GM18517 (cell line): ENCODE data around the gene RNF181.
"Not testable (repeated sequence)": the region's sequence is repeated elsewhere in the genome, so short reads cannot be mapped to it uniquely, and the experiment has no call there.

ENCODE experiments used
- ATAC-seq: cut with Tn5 transposase; IDR thresholded peaks from one replicate; pipeline ENCODE4 v1.9.1; 2021; ENCODE audit warnings: mild to moderate bottlenecking, moderate library complexity; ENCODE audit not compliant: unreplicated experiment

RNF181 gene

DNA sequence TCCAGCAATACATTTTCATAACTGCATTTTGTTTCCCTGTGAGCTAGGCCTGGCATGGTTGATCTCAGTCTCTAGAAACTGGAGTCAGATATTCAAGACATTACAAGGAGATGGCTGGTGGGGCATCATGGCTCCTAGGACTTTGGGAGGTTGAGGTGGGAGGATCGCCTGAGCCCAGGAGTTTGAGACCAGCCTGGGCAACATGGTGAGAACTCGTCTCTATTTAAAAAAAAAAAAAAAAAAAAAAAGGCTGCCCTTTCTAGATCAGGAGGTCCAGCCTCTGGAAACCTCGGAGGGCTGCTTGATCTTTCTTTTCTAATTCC lies 18.5 kb upstream of the RNF181 start:
- no peak for ATAC-seq

DNA sequence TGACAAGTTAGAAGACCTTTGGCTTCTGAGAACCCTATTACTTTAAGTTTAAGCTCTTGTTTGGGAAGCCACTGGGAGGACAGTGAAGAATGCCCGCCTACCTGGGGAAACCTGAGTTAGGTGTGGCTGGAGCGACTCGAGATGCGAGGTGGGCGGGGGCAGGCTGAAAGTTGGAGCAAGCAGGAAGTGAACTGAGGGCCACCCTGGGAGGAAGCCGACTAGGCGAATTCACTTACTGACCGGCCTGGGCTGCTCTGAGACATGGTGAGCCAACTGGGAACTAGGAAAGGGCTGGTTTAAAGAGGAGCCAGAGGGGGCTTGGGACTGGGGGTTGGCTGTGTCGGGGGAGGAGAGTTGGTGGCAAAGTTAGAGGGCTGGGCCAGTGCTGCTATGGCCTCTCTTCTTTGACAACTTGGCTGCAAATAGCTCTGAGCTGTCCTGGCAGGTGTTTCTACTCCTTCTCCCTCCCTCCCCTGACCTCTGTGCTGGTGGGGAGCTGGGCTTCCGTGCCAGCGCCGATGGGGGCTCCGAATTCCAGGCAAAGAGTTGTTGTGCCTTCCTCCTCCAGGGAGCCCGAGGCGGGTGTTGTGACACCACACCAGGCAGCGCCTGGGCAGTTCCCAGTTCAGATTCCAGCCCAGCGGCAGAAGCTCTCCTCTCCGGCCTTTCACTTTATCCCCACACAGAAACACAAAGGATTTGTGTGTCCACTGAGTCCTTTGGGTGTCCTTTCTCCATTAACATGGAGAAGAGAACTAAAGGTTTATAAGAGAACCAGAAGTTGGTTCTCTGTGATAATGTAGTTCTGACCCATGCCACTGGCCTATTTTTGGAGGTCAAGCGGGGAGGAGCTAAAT lies 17.9 kb upstream of the RNF181 start, which contains the start of gene VAMP8:
TSS of gene VAMP8 (plus strand) at position 201 of the 857 bp plus-strand sequence. CDS start at position 262, 61 bp downstream.
- ATAC-seq: peak; percentile 54

DNA sequence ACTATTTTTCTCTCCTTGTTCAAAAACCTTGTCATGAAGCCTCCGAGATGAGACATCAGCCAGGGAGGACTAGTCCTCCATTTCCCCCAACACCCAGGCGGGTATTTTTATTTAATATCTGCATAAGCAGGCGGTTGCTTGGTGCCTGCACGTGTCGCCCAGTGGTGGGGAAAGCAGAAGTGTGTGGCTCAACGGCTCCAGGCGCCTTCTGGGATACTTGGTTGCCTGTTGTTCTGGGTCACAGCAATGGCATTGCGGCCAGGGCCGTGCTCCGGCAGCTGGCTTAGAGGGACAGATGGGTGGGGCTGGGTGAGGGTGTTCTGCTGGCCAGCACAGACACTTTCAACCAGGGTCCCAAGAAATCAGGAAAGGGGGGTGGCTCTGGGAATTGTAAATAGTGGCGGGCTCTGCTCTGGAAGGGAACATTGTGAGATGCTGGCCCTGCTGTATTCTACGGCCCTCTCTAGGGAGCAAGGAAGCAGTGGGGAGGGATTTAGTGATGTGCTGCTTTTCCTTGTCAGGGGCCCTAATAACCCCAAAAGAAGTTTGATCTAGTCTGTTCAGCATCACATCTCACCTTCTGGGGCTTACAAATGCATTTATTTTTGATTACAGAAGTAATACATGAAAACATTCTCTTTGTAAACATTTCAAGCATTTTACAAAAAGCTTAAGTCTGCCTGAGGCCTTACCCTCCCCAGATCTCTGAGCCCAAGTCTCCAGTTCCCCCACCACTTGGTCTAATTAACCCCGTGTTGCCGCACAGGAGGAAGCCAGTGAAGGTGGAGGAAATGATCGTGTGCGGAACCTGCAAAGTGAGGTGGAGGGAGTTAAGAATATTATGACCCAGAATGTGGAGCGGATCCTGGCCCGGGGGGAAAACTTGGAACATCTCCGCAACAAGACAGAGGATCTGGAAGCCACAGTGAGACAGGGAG lies 17.0 kb upstream of the RNF181 start:
- ATAC-seq: peak; percentile 30

DNA sequence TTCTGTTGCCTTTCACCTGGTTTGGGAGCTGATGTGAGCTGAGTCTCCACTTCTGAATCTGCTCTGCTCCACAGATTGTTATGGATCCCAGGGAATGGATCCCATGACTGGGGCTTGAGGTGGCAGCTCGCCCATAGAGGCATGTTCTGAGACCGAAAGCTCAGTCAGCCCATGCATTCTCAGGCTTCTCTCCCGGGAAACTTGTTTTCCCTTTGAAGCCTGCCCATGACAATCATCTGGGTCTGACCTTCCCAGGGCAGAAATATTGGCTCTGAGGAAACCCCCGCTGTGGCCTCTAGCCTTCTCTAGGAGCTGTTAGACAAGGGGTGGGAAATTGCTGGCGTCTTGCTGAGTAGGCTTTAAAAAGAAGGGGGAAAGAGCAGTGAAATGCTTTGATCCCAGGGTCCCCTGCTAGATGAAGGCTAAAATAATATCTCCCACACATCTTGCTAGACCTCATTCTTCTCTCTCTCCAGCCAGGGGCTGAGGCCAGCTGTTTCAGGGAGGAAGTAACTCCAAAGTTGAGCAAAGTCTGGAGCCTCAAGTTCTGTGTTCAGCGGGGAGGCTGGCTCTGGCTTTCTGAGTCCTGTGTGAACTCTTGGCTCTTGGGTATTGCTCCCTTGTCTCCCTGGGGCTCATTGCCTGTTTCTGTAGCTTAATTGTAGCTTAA lies 16.1 kb upstream of the RNF181 start:
- ATAC-seq: no peak

DNA sequence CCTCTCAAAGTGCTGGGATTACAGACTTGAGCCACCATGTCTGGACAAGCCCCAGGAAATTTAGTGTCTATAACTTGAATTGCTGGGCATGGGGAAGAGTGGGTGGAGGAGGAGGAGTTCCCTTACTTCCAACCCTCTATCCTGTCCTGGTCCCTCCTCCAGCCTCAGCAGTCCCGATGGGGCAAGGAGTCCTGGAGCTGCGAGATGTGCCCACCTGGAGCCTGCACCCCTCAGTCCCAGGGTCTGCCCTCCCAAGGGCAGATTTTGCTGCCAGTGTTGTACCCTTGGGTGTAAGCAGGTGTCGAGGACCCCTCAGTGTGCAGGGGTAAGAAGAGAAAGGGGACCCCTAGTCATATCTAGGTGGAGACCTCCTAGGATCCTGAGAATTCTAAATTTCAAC lies 15.3 kb upstream of the RNF181 start:
- no peak for ATAC-seq

DNA sequence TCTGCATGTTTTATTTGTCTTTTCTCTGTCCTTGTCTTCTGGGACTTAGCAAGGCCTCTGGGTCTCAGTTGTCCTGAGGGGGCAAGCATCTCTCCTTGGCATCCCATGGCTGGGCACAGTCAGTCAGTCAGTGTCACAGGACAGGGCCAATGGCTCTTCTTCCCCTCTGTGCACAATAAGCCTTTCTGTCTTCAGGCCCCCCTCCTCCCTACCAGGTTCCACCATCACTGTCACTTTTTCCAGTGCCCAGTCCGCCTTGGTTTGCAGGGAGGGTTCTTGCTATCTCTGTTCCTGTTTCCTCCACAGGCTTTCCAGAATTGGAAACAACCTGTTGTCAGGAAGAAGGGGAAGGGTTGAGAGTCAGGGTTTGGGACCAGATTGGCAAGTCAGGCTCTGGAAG lies 13.1 kb upstream of the RNF181 start:
- ATAC-seq: no peak

DNA sequence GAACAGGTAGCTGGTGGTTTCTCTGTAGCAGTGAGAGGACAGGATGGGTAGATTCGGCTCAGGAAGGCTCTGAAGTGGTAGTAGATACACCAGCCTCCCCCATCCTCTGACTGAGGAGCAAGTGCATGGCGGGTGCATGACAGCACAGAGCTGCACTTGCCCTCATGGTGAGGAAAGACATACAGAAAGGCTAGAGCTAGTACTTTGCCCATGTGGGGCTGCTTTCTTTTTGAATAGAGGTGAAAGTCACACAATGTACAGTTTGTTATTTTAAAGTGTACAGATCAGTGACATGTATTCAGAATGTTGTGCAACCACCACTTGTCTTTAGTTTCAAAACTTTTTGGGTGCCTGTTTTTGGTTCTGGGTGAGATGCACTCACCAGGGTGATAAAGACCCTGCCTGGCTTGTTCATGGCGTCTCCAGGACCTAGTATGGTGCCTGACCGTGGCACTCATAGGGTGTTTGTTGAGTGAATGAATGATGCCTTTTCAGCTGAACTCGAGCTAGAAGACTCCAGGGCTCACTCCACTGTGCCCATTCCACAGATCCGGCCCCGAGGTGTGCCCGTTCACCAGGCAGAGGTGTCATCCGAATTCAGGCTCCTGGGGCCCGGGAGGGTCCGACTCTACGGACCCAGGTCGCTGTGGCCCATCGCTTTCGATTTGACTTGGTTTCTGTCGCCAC lies 11.7 kb upstream of the RNF181 start:
- ATAC-seq: no peak

DNA sequence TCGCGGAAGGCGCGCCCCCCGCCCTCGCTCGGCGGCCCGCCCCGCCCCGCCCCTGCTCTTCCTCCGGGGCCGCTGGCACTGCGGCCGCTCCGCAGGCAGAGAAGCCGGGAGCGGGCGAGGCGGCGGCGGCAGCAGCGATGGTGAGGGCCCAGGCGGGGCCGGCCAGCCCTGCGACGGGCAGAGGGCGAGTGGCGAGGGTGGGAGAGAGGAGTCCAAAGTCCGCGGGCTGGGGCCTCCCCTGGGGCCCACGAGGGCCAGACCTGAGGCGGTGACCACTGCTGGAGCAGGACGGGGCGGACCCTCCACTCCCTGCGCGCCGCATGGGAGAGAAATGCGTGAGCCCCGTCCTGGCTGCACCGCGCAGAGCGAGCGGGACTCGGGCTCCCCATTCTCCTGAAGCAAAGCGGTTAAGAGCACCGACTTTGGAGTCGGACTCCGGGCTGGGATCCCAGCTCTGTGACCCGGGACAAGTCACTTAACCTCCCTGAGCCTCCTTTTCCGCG lies 11.1 kb upstream of the RNF181 start, which contains the start of gene VAMP5:
TSS of gene VAMP5 (plus strand) at position 78 of the 503 bp plus-strand sequence. CDS start at position 138, 60 bp downstream.
- ATAC-seq: peak; percentile 56

DNA sequence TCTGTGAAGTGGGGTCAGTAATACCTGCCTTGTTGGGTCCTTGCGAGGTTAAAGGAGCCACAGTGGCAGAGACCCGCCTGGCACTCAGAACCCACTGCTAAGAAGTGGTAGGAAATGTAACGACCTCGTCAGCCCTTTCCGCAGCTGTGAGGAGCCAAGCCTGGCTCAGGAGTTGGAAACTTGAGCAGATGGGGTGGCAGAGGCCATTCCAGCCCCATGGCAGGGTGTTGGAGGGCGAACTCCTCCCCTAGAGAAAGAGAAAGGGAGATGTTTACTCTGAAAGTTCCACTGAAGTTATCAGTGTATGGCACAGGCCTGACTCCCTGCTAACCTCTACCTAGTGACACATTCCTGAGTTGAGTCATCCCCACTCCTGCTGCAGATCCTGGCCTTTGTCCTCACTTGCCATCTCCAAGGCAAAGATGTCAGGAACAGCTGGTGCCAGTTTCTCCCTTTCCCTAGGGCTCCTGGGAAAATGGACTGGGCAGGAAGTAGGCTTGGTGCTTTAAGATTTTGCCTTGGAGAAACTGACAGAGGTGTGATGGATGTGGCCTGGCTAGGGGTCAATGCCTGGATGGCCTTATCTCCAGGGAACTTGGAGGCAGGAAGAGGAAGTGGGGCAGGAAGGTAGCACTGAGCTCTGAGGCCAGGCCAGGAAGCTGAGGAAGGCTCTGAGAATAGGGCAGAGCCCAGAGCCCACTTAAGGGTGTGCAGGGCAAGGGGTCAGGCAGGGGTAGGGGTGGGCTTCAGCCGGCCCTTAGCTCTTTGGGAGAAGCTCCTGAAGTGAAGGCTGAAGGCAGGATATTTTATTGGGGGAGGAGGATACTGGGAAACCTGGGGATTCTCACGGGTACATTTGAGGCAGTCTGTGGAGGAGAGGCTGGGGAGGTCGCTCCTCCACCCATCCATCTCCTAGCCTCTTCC lies 10.4 kb upstream of the RNF181 start:
- peak; percentile 44 for ATAC-seq

DNA sequence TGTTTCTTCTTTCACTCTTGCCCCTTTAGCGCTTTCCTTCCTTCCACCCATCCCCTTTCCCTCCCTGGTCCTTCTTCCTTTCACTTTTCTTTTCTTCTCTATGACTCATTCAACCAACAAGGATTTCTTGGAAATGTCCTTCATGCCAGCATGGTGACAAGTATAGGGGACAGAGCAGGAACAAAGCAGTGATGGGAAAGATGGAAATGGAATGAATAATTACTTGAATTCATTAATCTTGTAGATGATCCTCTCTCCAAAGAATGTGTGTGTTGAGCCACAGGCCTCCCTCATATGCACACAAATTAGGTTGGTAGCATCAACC lies 9.8 kb upstream of the RNF181 start:
- no peak for ATAC-seq

DNA sequence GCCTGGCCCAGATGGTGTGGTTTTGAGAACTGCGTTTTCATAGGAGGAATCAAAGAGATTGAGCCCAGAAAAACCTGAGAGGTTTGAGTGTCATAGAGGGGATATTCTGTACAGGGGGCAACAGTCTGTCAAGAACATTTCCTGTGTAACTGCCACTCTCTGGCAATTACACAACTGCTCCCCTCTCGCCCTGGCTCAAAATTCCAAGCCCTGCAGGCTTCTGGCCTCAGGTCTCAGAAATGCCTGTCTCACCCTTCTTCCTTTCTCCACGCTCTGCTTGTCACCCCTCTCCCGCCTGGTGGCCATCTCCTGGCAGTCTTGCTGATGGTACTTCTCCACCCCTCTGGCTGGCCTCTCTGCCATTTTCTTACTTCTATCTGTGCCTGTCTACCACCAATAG lies 7.3 kb upstream of the RNF181 start:
- ATAC-seq: no peak

DNA sequence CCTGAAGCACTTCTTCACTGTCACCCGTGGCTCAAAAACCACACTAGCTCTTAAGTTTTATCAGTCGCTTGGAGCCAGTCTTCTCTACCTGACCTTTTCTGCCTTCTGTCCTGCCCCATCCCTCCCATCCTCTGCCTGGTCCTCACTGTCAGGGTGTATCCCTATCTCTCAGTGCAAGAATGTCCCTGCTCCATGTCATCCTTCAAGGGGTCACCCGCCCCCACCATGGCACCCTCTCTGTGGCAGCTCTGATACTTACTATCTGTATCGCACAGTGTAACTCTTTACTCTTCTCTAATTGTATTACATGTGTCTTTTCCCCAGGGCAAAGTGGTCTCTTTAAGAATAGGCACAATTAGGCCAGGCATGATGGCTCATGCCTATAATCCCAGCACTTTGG lies 6.9 kb upstream of the RNF181 start:
- ATAC-seq: no peak

DNA sequence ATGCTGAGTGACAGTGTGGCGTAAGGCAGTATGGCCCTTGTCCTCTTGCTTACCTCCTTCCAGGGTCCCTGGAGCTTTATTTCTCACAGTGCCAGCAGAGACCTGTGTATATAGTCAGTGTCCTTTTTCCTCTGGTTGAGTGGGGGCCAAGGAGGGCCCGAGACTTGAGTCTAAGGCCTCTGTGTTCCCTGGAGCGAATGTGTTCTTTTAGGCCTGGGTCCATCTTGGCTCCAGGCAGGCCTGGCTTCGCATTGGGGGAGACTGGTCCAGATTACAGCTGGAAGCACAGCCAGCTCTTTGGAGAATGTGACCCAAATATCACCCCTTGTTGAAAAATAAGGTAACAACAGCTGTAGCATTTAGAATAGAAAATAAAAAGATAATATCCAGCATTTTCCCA lies 6.4 kb upstream of the RNF181 start:
- ATAC-seq: no peak

DNA sequence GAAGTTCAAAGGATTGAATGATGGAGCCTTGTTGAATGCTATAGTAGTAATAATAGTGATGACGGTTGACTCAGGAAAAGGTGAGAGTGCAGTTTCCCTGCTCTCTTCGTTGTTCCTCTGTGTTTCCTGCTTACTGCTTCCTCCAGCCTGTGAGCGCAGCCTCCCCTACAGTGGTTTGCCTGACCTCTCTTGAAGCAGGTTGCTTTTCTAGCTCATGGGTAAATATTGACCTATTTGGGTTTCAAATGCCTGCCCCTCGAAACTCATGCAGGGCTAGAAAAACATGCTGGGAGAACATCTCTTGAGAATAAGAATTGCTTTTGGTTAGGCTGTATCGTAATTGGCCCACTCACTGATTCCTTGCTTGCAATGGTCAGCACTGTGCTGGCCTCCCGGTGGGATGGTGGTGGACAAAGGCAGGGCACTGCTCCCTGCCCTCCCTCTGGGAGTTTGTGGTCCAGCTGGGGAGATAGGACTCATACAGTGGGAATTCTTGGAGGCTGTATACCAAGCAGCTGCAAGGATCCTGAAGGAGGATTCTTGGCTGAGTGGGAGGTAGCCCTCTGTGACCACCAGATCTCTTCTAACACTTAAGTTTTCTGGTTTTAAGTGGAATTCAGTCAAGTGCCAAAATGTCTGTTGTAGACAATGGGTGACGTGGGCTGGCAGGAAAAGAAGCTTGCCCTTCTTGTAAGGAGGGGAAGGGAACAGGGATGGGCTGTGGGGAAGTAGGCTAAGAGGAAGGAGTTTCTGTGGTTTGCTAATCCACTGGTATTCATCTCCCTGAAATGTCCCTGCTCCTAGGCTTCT lies 5.4 kb upstream of the RNF181 start:
- no peak for ATAC-seq

DNA sequence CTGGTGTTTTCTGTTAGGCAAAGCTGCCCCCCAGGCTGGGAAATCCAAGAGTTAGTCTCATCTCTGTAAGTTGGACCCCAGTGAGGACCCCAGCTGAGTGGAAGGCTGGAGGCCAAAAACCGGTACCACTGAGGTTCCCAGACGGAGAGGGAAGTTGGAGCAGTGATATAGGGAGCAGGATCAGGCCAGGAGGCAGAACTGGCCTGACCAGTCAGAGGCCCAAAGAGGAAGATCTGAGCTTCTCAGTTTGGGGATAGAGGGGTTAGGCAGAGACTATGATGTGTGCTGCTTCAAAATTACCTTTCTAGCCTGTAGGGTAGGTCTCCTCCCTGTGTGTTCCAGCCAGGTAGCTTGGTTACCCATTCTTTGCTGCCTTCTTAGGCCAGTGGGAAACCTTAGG lies 4.6 kb upstream of the RNF181 start:
- no peak for ATAC-seq

DNA sequence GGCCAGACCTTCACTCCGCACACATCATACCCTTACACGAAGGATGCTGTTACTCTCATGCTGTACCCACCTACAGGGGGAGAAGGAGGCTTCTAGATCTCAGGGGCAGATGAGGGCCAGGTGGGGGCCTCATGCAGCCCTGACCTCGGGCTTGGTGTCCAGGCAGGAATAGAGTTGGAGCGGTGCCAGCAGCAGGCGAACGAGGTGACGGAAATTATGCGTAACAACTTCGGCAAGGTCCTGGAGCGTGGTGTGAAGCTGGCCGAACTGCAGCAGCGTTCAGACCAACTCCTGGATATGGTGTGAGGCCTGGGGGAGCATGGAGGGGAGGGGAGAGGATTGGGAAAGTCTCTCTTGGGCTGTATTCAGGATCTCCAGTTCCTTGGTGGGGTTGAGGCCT lies 4.0 kb upstream of the RNF181 start:
- no peak for ATAC-seq

DNA sequence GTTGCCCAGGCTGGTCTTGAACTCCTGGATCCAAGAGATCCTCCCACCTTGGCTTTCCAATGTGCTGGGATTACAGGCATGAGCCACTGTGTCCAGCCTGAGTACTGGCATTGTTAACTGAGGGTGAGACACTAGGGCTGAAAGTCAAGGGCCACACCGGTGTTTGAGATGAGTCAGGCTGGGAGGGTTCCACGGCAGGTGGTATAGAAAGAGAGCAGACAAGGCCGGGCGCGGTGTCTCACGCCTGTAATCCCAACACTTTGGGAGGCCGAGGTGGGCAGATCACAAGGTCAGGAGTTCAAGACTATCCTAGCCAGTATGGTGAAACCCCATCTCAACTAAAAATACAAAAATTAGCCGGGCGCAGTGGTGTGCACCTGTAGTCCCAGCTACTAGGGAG lies 3.2 kb upstream of the RNF181 start:
- not testable (repeated sequence) for ATAC-seq

DNA sequence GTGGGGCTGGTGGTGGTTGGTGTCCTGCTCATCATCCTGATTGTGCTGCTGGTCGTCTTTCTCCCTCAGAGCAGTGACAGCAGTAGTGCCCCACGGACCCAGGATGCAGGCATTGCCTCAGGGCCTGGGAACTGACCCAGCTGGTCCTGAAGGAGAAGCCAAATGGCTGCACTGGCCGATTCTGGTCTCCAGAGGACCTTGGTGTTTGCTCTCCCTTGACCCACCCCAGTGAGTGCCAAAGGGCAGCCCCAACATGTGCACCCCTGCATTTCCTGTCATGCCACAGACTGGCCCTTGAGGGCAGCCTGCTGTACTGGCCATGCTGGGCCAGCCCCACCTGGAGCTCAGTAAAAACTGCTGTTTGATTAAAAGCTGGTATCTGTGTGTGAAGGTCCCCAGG lies 2.5 kb upstream of the RNF181 start:
- no peak for ATAC-seq
